OCI-LY7 (cell line): ENCODE data around the gene ANGPTL8.

ENCODE experiments used
- CTCF ChIP-seq: fragments of 200-600 bp; sonication (generic); conservative IDR thresholded peaks from 2 replicates; pipeline ENCODE4 v1.5.1; 2014; ENCODE audit warnings: mild to moderate bottlenecking, antibody characterized with exemption, low read length, moderate library complexity, mixed read lengths
- EZH2phosphoT487 ChIP-seq: fragments of 200-600 bp; sonication (generic); IDR thresholded peaks from 2 replicates; pipeline ENCODE4 v1.6.1; 2018; ENCODE audit warnings: low read depth, borderline replicate concordance, mild to moderate bottlenecking, mixed run types, antibody characterized with exemption, low read length, moderate library complexity, mixed read lengths

- TF ChIP-seq CTCF: no peak
- TF ChIP-seq EZH2phosphoT487: no peak
Measured at GRCh38 chr19:11198769-11199424, 40.5 kb upstream of the ANGPTL8 start.
